RPMI7951 (cell line): ENCODE data around the gene WDPCP. TPM values are rescaled to one million over a fixed set of nuclear protein-coding genes. Genes with fewer than 3 reads are reported as not detected.
"Not testable (repeated sequence)": the region's sequence is repeated elsewhere in the genome, so short reads cannot be mapped to it uniquely, and the experiment has no call there.

Source experiments
- DNase-seq: peaks from one replicate; pipeline ENCODE4 v3.0.0-alpha.2; 2012; ENCODE audit warnings: low read depth
- total RNA-seq: library from RNA; depleted of rRNA; stranded (reverse); fragments of >200 nt; shearing (Covaris generic); gene quantifications from 2 replicates; pipeline ENCODE4 v1.2.3, GENCODE V29; 2014; rRNA removed

Gene WDPCP
- 6.1 and 11.8 TPM in 2 replicates for total RNA-seq

DNA sequence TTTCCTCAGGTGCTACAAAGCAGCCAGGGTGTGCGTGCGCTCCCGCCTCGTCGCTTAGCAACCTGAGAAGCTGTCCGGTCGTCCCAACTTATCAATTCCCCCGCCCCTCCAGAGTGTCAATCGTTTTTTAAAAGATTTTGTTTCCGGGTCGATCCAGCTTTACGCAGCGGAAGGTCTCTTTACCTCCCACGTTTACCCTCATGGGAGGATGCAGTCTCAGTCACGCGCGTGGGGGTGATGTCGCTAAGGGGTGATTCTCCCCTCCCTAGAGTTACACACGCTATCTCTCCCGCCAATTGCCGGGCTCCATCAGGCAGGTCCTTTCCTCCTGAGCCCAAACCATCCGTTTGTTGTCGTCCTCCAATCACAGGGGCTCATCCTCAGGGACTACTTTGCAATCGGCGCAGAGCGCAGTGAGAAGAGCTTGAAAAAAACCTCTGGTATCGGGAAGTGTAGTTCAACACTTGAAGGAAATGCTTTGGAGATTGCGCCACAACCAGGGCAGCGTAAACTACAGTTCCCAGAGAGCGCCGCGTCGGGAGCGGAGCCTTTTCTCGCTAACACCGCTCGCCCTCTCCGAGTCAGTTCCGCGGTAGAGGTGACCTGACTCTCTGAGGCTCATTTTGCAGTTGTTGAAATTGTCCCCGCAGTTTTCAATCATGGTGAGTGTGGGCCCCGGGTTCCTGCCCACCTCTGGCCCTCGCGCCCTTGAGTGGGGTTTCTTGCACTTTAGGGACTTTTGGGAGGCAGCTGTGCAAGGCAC is at the start of gene WDPCP, which contains the start of gene MDH1:
WDPCP (minus strand) TSS at position 93 of the 763 bp plus-strand sequence. CDS start 206 bp downstream, outside the sequence.
MDH1 (plus strand) TSS at position 579 of the 763 bp plus-strand sequence; CDS start at position 660, 81 bp downstream.
- DNase-seq, result peak; percentile 100

DNA sequence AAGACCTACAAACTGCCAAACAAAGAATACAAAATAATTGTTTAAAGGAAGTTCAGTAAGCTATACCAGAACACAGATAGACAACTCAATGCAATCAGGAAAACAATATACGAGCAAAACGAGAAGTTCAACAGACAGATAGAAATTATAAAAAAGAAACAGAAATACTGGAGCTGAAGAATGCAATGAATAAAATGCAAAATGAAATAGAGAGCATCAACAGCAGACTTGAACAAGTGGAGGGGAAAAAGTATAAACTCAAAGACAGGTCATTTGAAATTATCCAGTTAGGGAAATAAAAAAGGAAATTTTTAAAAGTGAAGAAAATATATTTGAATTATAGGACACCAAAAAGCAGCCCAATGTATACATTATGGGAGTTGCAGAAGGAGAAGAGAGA is 44.1 kb upstream of the WDPCP start:
- DNase-seq, result no peak

DNA sequence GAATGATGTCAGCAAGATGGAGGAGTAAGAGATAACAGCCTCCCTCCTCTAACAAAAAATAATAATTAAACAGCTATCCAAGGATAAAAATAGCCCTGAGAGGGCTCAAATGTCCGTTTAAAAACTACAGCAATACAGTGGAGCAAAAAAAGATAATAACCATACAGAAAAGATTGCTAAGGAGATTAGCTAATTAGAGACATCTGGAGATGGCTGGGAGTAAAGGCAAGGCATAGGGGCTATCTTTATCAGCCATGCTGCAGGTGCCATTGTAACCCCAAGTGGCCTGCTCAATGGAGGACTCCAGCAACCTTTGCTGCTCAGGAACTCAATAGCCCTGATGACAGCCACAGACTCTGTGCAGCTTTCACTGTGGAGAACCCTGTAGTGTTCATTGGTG is 43.2 kb upstream of the WDPCP start:
- peak; percentile 14 for DNase-seq

GRCh38 chr2:63628403-63628942 is 40.2 kb upstream of the WDPCP start:
- DNase-seq, result no peak

GRCh38 chr2:63627866-63628265 is 39.6 kb upstream of the WDPCP start:
- DNase-seq, result no peak

DNA sequence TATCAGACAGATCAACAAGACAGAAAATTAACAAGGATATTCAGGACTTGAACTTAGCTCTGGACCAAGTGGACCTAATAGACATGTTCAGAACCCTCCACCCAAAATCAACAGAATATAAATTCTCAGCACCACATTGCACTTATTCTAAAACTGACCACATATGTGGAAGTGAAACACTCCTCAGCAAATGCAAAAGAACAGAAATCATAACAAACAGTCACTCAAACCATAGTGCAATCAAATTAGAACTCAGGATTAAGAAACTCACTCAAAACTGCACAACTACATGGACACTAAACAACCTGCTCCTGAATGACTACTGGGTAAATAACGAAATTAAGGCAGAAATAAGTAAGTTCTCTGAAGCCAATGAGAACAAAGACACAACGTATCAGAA is 35.5 kb upstream of the WDPCP start:
- DNase-seq, result not testable (repeated sequence)

DNA sequence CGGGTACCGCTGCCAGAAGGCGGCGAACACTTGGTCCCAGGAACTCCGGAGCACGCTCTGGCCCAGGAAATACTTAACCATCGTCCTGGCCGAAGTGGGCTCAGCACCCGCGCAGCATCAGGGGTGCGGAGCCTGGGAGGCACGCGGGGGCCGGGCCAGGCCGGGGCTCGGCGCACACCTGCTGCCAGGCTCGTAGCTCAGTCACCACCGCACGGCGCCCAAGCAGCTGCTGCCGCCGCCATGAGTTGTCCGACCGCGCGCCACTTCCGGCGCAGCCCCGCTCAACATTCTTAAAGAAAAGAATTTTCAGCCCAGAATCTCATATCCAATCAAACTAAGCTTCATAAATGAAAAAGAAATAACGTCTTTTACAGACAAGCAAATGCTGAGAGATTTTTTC is 34.5 kb upstream of the WDPCP start:
- no peak for DNase-seq

DNA sequence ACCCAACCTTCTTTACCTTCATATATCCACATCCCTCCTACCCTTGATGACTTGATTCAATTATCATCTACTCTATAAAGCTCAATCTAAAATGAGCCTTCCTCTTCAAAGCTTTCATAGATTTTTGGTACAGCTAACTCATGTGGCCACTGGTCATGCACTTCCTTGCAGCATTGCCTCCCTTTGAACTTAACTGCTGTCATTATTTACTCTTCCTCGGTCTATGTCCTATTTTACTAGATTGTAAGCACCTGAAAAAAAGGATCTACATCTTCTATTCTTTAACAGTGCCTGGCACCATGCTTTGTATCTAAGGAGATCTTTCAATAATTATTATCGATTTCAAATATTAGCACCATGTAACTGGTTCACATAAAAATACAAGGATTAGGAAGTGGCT is 31.1 kb upstream of the WDPCP start:
- no peak for DNase-seq

DNA sequence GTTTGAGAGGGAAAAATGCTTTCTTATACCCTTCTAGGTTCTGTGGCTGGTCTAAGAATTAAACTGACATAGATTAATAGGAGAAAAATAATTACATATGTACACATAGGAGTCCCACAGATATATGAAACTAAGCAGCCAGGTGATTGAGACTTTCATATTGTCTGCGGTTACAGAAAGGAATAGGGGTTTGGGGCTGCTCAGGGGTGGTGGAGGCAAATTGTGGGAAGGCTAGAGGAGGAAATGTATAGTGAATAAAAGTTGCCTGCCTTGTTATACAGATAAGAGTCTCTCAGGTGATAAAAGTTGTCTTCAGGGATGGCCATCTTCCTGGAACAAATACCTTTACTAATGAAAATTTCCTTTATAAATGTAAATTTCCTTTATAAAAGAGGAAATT is 29.1 kb upstream of the WDPCP start:
- DNase-seq, result no peak

GRCh38 chr2:63614983-63615945 is 27.0 kb upstream of the WDPCP start:
- peak; percentile 7 for DNase-seq

- peak; percentile 29 for DNase-seq
Measured at GRCh38 chr2:63614448-63614968, 26.2 kb upstream of the WDPCP start.

DNA sequence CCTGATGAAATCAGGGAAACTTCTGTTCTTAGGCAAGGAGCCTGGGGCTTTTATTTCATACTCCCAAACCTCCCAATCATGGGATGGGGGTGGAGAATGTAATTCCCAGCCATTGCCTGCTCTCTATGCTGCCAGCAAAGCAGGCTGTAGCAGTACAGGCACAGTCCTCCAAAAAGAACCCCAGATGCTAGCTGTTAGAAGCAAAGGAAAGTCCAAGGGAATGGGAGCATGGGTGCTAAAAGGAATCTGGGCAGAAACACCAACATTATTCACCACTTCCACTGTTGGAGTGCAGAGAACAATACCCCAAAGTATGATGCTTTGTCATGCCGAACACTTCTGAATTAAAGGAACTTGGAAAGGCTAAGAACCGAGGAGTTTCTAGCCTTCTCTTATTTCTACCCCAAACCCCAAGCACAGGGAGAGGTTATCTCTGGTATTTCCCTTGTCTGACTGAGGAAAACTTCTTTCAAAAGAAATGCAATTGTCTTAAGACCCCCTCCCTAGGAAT is 25.2 kb upstream of the WDPCP start:
- DNase-seq, result no peak

DNA sequence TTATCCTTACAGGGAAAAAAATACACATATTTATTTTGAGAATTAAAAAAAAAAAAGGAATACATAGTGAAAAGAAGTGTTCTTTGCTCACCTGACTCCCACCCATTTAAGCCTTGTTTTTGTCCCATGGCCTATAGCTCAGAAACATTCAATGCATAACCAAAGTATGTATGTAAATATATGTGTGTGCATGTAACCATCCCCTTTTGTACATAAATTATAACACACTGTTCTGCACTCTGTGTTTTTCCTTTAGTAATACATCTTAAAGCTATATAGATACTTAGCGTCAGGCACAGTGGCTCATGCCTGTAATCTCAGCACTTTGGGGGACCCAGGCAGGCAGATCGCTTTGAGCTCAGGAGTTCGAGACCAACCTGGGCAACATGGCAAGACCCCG is 22.2 kb upstream of the WDPCP start:
- no peak for DNase-seq

DNA sequence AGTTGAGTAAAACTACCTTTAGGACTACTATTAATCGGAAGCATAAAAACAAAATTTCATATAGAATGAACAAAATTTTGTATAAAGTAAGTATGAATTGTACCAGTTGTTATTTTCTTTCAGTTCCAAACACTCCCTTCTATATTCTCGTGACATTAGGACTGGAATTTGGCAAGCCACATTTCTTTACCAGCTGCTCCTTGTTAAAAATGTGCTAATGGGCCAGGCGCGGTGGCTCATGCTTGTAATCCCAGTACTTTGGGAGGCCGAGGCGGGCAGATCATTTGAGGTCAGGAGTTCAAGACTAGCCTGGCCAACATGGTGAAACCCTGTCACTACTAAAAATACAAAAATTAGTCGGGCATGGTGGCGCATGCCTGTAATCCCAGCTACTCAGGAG is 20.6 kb upstream of the WDPCP start:
- DNase-seq, result not testable (repeated sequence)

DNA sequence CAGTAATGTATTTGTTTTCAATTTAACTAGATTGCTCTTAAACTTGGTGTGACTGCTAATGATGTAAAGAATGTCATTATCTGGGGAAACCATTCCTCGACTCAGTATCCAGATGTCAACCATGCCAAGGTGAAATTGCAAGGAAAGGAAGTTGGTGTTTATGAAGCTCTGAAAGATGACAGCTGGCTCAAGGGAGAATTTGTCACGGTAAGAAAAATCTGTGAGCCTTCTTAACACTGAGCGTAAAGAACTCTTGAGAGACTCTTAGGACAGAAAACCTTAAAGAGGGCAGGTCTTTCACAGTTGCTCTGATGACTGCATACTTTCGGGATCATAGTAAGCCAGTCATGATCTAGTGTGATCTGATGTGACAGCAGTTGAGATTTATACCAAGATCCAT is 16.4 kb upstream of the WDPCP start:
- DNase-seq, result no peak

DNA sequence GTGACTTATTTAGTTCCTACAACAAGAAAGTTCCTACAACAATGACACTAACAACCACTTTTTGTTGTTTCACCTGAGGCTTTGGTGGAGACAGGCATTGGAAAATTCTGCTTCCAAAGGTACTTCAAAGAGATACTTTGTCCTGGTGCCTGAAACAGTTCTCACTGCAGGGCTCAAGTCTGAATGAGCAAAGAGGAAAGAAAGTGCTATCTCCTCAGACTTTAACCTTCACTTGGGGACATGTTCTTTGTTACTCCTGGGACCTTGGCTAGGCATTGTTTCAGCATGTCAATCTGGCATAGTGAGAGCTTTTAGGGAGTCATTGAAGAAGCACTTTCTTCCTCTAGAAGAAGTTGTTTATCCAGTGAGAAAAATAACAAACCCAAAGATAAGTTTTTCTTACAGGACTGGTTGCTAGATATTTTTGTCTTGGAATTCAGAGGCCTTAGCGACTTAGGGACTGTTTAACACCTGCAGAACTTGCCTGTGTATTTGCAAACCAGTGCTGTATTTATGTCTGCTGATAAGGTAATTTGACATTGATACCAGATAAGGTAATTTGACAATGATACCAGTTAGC is 12.7 kb upstream of the WDPCP start:
- DNase-seq, result no peak

GRCh38 chr2:63598981-63599380 is 10.7 kb upstream of the WDPCP start:
- no peak for DNase-seq

GRCh38 chr2:63596401-63596883 is 8.2 kb upstream of the WDPCP start:
- no peak for DNase-seq

- no peak for DNase-seq
Measured at GRCh38 chr2:63594660-63595059, 6.4 kb upstream of the WDPCP start.

GRCh38 chr2:63591566-63592175 is 3.4 kb upstream of the WDPCP start:
- no peak for DNase-seq
